Astrocyte (in vitro differentiated cells and primary cell): ENCODE data around the gene TGM1. TPM values are rescaled to one million over a fixed set of nuclear protein-coding genes. Genes with fewer than 3 reads are reported as not detected.
A peak's percentile ranks its signal among the peaks of the same experiment; 100 is the strongest.
"Not testable (repeated sequence)": the region's sequence is repeated elsewhere in the genome, so short reads cannot be mapped to it uniquely, and the experiment has no call there.

Experiments
- DNase-seq: peaks from one replicate; pipeline ENCODE4 v3.0.0-alpha.2; 2010; ENCODE audit warnings: low read depth
- FAIRE-seq: peaks from 2 replicates; lab custom pipeline; 2011; peaks lifted over from hg19 to GRCh38; lab: Jason Lieb, UNC
- H2AFZ ChIP-seq: 2 replicates; pipeline ENCODE4 v1.6.0; 2012; ENCODE audit warnings: low read depth, low read length, inconsistent platforms
- H3K27ac ChIP-seq: 2 replicates; pipeline ENCODE4 v1.5.1; 2011; ENCODE audit warnings: low read depth, low read length, inconsistent platforms
- H3K27me3 ChIP-seq: 2 replicates; pipeline ENCODE4 v1.6.0; 2011; ENCODE audit warnings: low read length, inconsistent platforms; ENCODE audit not compliant: insufficient read depth
- H3K36me3 ChIP-seq: 2 replicates; pipeline ENCODE4 v1.5.1; 2011; ENCODE audit warnings: low read length, inconsistent platforms; ENCODE audit not compliant: insufficient read depth
- H3K4me1 ChIP-seq: 2 replicates; pipeline ENCODE4 v1.5.1; 2011; ENCODE audit warnings: low read length, inconsistent platforms; ENCODE audit not compliant: insufficient read depth
- H3K4me2 ChIP-seq: 2 replicates; pipeline ENCODE4 v1.6.0; 2012; ENCODE audit warnings: low read length, inconsistent platforms
- H3K4me3 ChIP-seq: 2 replicates; pipeline ENCODE4 v1.5.1; 2011; ENCODE audit warnings: low read depth, mild to moderate bottlenecking, low read length, inconsistent platforms; ENCODE audit not compliant: insufficient read depth
- H3K79me2 ChIP-seq: 2 replicates; pipeline ENCODE4 v1.6.0; 2012; ENCODE audit warnings: mild to moderate bottlenecking, low read length, inconsistent platforms; ENCODE audit not compliant: insufficient read depth
- H3K9ac ChIP-seq: 2 replicates; pipeline ENCODE4 v1.6.0; 2012; ENCODE audit warnings: mild to moderate bottlenecking, low read length, inconsistent platforms
- H3K9me3 ChIP-seq: 2 replicates; pipeline ENCODE4 v1.5.1; 2012; ENCODE audit warnings: low read depth, mild to moderate bottlenecking, low read length, inconsistent platforms; ENCODE audit not compliant: insufficient read depth
- H4K20me1 ChIP-seq: 2 replicates; pipeline ENCODE4 v1.6.0; 2012; ENCODE audit warnings: low read length, inconsistent platforms; ENCODE audit not compliant: insufficient read depth
- H3K27ac Mint-ChIP-seq: one replicate; pipeline ENCODE4 v1.8.0; 2021; ENCODE audit warnings: mild to moderate bottlenecking, mixed read lengths; ENCODE audit not compliant: unreplicated experiment
- H3K27me3 Mint-ChIP-seq: one replicate; pipeline ENCODE4 v1.8.0; 2021; ENCODE audit warnings: low read depth, mixed read lengths; ENCODE audit not compliant: unreplicated experiment
- H3K36me3 Mint-ChIP-seq: one replicate; pipeline ENCODE4 v1.8.0; 2021; ENCODE audit warnings: low read depth, mixed read lengths; ENCODE audit not compliant: unreplicated experiment
- H3K4me1 Mint-ChIP-seq: one replicate; pipeline ENCODE4 v1.8.0; 2021; ENCODE audit warnings: low read depth, mixed read lengths; ENCODE audit not compliant: unreplicated experiment
- H3K4me3 Mint-ChIP-seq: one replicate; pipeline ENCODE4 v1.8.0; 2021; ENCODE audit warnings: mild to moderate bottlenecking, moderate library complexity, mixed read lengths; ENCODE audit not compliant: unreplicated experiment
- H3K9me3 Mint-ChIP-seq: one replicate; pipeline ENCODE4 v1.8.0; 2021; ENCODE audit warnings: mild to moderate bottlenecking, mixed read lengths; ENCODE audit not compliant: unreplicated experiment
- CTCF ChIP-seq: IDR thresholded peaks from 2 replicates; pipeline ENCODE4 v1.5.1; 2011; ENCODE audit warnings: low read depth, mild to moderate bottlenecking, inconsistent platforms, low read length, moderate library complexity; ENCODE audit not compliant: insufficient read depth
- EZH2 ChIP-seq: IDR thresholded peaks from 2 replicates; pipeline ENCODE4 v1.6.1; 2012; ENCODE audit warnings: mild to moderate bottlenecking, low read length, inconsistent platforms; ENCODE audit not compliant: insufficient read depth
- total RNA-seq: library from RNA; stranded (reverse); gene quantifications from 2 replicates; pipeline ENCODE4 v1.2.1, GENCODE V29; 2021

Gene TGM1
- total RNA-seq, 1 donor from 2014 or later: 3.8 TPM

GRCh38 chr14:24228902-24229301, 34.1 kb downstream of the TGM1 start:
- H3K27ac Mint-ChIP-seq: peak overlapping the region; percentile 69

GRCh38 chr14:24226473-24226872, 36.5 kb downstream of the TGM1 start:
- no peak for DNase-seq
- Histone ChIP-seq H3K9ac (no peak overlapping the region), H3K27me3 (no peaks in the 10 kb centered on the region), H4K20me1 (peaks cover 3% of the 10 kb centered on the region), H3K27ac (no peak overlapping the region), H3K9me3 (no peaks in the 10 kb centered on the region), H3K4me1 (peaks cover 7% of the 10 kb centered on the region), H3K4me2 (no peak overlapping the region), H3K4me3 (no peak overlapping the region), H3K79me2 (peaks cover 83% of the 10 kb centered on the region), H2AFZ (no peak overlapping the region), H3K36me3 (no peaks in the 10 kb centered on the region)
- TF ChIP-seq CTCF: no peak
- TF ChIP-seq EZH2: no peak
- H3K36me3 Mint-ChIP-seq: peaks cover 2% of the 10 kb centered on the region
- no peak overlapping the region for H3K4me3 Mint-ChIP-seq
- no peaks in the 10 kb centered on the region for H3K27me3 Mint-ChIP-seq
- peaks cover 10% of the 10 kb centered on the region for H3K4me1 Mint-ChIP-seq
- FAIRE-seq: no peak
- no peaks in the 10 kb centered on the region for H3K9me3 Mint-ChIP-seq
- H3K27ac Mint-ChIP-seq: no peak overlapping the region

More at GRCh38 chr14:24228902-24229301, 34.1 kb downstream of the TGM1 start:
- FAIRE-seq (no peak), DNase-seq (no peak)
- Histone ChIP-seq H3K4me3 (no peak overlapping the region), H3K27me3 (no peaks in the 10 kb centered on the region), H4K20me1 (peaks cover 3% of the 10 kb centered on the region), H3K36me3 (no peaks in the 10 kb centered on the region), H3K79me2 (peaks cover 80% of the 10 kb centered on the region), H2AFZ (no peak overlapping the region), H3K27ac (no peak overlapping the region), H3K9ac (no peak overlapping the region), H3K4me2 (no peak overlapping the region), H3K9me3 (no peaks in the 10 kb centered on the region), H3K4me1 (peaks cover 18% of the 10 kb centered on the region)
- TF ChIP-seq EZH2 (no peak), CTCF (no peak)
- no peaks in the 10 kb centered on the region for H3K9me3 Mint-ChIP-seq
- no peak overlapping the region for H3K4me3 Mint-ChIP-seq
- peaks cover 13% of the 10 kb centered on the region for H3K4me1 Mint-ChIP-seq
- H3K36me3 Mint-ChIP-seq: peaks cover 2% of the 10 kb centered on the region
- H3K27me3 Mint-ChIP-seq: no peaks in the 10 kb centered on the region

- FAIRE-seq: peak; percentile 75
- Histone ChIP-seq H3K27me3 (no peaks in the 10 kb centered on the region), H3K4me1 (peaks cover 7% of the 10 kb centered on the region), H2AFZ (no peak overlapping the region), H3K4me2 (peak overlapping the region; percentile 52), H3K27ac (peak overlapping the region; percentile 70), H3K4me3 (no peak overlapping the region), H4K20me1 (peaks cover 8% of the 10 kb centered on the region), H3K36me3 (no peaks in the 10 kb centered on the region), H3K79me2 (peaks cover 86% of the 10 kb centered on the region), H3K9ac (peak overlapping the region; percentile 44), H3K9me3 (no peaks in the 10 kb centered on the region)
- Mint-ChIP-seq H3K27me3 (no peaks in the 10 kb centered on the region), H3K27ac (peak overlapping the region; percentile 55), H3K9me3 (no peaks in the 10 kb centered on the region), H3K4me1 (peaks cover 8% of the 10 kb centered on the region), H3K4me3 (peak overlapping the region; percentile 3), H3K36me3 (peaks cover 2% of the 10 kb centered on the region)
- peak; percentile 95 for DNase-seq
- TF ChIP-seq CTCF: no peak
- no peak for TF ChIP-seq EZH2
Measured at GRCh38 chr14:24224618-24225071, 38.3 kb downstream of the TGM1 start.

- H3K36me3 Mint-ChIP-seq: not testable (repeated sequence)
Measured at GRCh38 chr14:24222987-24223386, 40.0 kb downstream of the TGM1 start.

More at GRCh38 chr14:24222987-24223386, 40.0 kb downstream of the TGM1 start:
- H3K27me3 Mint-ChIP-seq, H3K27ac ChIP-seq, H2AFZ ChIP-seq, H3K9me3 ChIP-seq, H3K4me2 ChIP-seq, H3K4me1 Mint-ChIP-seq, DNase-seq, H3K9me3 Mint-ChIP-seq, H3K4me1 ChIP-seq, H3K4me3 ChIP-seq, H3K27ac Mint-ChIP-seq, H3K4me3 Mint-ChIP-seq, H4K20me1 ChIP-seq, FAIRE-seq, H3K36me3 ChIP-seq, H3K9ac ChIP-seq, H3K27me3 ChIP-seq: not testable (repeated sequence)
- H3K79me2 ChIP-seq: peaks cover 86% of the 10 kb centered on the region
